ENCODE results near the gene TMEM154. TPM values are rescaled to one million over a fixed set of nuclear protein-coding genes. Genes with fewer than 3 reads are reported as not detected.
"Not testable (repeated sequence)": the region's sequence is repeated elsewhere in the genome, so short reads cannot be mapped to it uniquely, and the experiment has no call there.

TMEM154 gene
- total and polyA plus RNA-seq, 12 donors, result 0.10 to 3.6 (median 0.33) TPM; not detected in 1

DNA sequence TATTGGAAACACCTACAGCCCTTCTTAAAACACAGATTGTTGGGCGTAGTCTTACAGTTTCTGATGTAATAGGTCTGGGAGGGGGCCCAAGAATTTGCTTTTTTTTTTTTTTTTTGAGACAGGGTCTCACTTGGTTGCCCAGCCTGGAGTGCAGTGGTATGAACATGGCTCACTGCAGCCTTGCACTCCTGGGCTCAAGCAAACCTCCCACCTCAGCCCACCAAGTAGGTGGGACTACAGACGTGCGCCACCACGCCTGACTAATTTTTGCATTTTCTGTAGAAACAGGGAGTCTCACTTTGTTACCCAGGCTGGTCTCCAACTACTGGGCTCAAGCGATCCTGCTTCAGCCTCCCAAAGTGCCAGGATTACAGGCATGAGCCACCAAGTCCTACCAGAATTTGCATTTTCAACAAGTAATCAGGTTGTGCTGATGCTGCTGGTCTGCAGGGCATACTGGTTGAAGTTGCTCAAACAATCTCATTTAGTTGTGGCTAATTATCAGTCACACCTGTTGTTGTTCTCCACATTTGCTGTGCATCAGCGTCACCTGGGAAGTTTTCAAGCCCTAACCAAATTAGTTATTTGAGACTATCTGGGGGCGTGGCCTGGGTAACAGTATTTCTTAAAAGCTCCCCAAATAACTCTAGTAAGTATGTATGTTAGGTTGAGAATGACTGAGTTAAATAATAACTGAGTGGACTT is 14.0 kb downstream of the TMEM154 start:
- Histone ChIP-seq H3K4me3 (no peak overlapping the region), H3K27me3 (no peaks in the 10 kb centered on the region), H3K36me3 (replicated peaks in 1 of 2) (no peaks in the 10 kb centered on the region), H3K9me3 (replicated peaks in 1 of 3) (no peaks in the 10 kb centered on the region), H3K4me1 (replicated peaks in 1 of 2) (no peaks in the 10 kb centered on the region), H3K27ac (no peak overlapping the region)
- no peak for DNase-seq
- WGBS, 4 donors, result 83 to 90% (median 86%) methylated on average over 6 to 7 of the region's 7 CpGs
- intact Hi-C loops (cut with DNase I), result no loop called here
- TF ChIP-seq, protein P1, sequence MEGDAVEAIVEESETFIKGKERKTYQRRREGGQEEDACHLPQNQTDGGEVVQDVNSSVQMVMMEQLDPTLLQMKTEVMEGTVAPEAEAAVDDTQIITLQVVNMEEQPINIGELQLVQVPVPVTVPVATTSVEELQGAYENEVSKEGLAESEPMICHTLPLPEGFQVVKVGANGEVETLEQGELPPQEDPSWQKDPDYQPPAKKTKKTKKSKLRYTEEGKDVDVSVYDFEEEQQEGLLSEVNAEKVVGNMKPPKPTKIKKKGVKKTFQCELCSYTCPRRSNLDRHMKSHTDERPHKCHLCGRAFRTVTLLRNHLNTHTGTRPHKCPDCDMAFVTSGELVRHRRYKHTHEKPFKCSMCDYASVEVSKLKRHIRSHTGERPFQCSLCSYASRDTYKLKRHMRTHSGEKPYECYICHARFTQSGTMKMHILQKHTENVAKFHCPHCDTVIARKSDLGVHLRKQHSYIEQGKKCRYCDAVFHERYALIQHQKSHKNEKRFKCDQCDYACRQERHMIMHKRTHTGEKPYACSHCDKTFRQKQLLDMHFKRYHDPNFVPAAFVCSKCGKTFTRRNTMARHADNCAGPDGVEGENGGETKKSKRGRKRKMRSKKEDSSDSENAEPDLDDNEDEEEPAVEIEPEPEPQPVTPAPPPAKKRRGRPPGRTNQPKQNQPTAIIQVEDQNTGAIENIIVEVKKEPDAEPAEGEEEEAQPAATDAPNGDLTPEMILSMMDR (IDR thresholded peaks at IDR 0.05), result no peak
- TF ChIP-seq POLR2A (IDR thresholded peaks at IDR 0.05), result no peak

GRCh38 chr4:152664067-152664378 is 15.8 kb downstream of the TMEM154 start:
- H3K4me1 ChIP-seq (replicated peaks in 1 of 2); H3K4me3 ChIP-seq; H3K27ac ChIP-seq; H3K36me3 ChIP-seq (replicated peaks in 1 of 2); H3K27me3 ChIP-seq; H3K9me3 ChIP-seq (replicated peaks in 1 of 3); DNase-seq; intact Hi-C loops (cut with DNase I): not testable (repeated sequence)
- 57 to 86% (median 64%) methylated on average over 4 to 5 of the region's 5 CpGs for WGBS, 4 donors

GRCh38 chr4:152663203-152664066 is 16.4 kb downstream of the TMEM154 start:
- Histone ChIP-seq H3K4me1 (replicated peaks in 1 of 2) (no peaks in the 10 kb centered on the region), H3K9me3 (replicated peaks in 1 of 3) (no peaks in the 10 kb centered on the region), H3K36me3 (replicated peaks in 1 of 2) (no peaks in the 10 kb centered on the region), H3K4me3 (no peak overlapping the region), H3K27ac (no peak overlapping the region), H3K27me3 (no peaks in the 10 kb centered on the region)
- TF ChIP-seq, protein P1 (IDR thresholded peaks at IDR 0.05), result no peak
- no peak for TF ChIP-seq POLR2A (IDR thresholded peaks at IDR 0.05)
- no peak for DNase-seq
- intact Hi-C loops (cut with DNase I), result no loop called here
- 72 to 87% (median 76%) methylated on average over 6 of the region's 6 CpGs for WGBS, 4 donors

GRCh38 chr4:152661649-152662048 is 18.1 kb downstream of the TMEM154 start:
- Histone ChIP-seq H3K4me1 (replicated peaks in 1 of 2) (no peaks in the 10 kb centered on the region), H3K4me3 (no peak overlapping the region), H3K36me3 (replicated peaks in 1 of 2) (no peaks in the 10 kb centered on the region), H3K27ac (no peak overlapping the region), H3K27me3 (no peaks in the 10 kb centered on the region), H3K9me3 (replicated peaks in 1 of 3) (peaks cover 0 to 10% (median 6%) of the 10 kb centered on the region in 3 donors)
- no peak for DNase-seq
- no peak for TF ChIP-seq POLR2A (IDR thresholded peaks at IDR 0.05)
- TF ChIP-seq, protein P1 (IDR thresholded peaks at IDR 0.05), result no peak
- intact Hi-C loops (cut with DNase I), result no loop called here
- WGBS, 4 donors, result 72 to 78% (median 76%) methylated on average over 2 of the region's 2 CpGs
